Fibroblast of lung (primary cell): ENCODE measurements around the gene LINGO3. TPM values are rescaled to one million over a fixed set of nuclear protein-coding genes. Genes with fewer than 3 reads are reported as not detected.

ENCODE experiments used
- DNase-seq, 2 donors: peaks; one replicate each; pipeline versions ENCODE4 v3.0.0 to v3.0.0-alpha.2; 2010; ENCODE audit warnings: low read depth in 2 of 2
- H2AFZ ChIP-seq: 2 replicates; pipeline ENCODE4 v1.5.1; 2012; ENCODE audit warnings: low read length, control low read depth, inconsistent platforms
- H3K27ac ChIP-seq: 2 replicates; pipeline ENCODE4 v1.5.1; 2011; ENCODE audit warnings: low read length, control low read depth; ENCODE audit not compliant: insufficient read depth
- H3K27me3 ChIP-seq: 2 replicates; pipeline ENCODE4 v1.5.1; 2011; ENCODE audit warnings: mild to moderate bottlenecking, low read length; ENCODE audit not compliant: control insufficient read depth, insufficient read depth
- H3K36me3 ChIP-seq: 2 replicates; pipeline ENCODE4 v1.5.1; 2011; ENCODE audit warnings: low read length; ENCODE audit not compliant: control insufficient read depth, insufficient read depth
- H3K4me1 ChIP-seq: 2 replicates; pipeline ENCODE4 v1.5.1; 2011; ENCODE audit warnings: low read length; ENCODE audit not compliant: control insufficient read depth, insufficient read depth; ENCODE audit errors: extremely low read depth
- H3K4me2 ChIP-seq: 2 replicates; pipeline ENCODE4 v1.5.1; 2011; ENCODE audit warnings: low read length, control low read depth; ENCODE audit not compliant: insufficient read depth; ENCODE audit errors: extremely low read depth
- H3K4me3 ChIP-seq, 4 experiments: fragments of 200-600 bp in 1 of 4; sonication (generic) in 1 of 4; replicated peaks in 1 of 4; 2 replicates each; pipeline ENCODE4 v1.5.1; 2011 to 2016; ENCODE audit warnings: low read length in 4 of 4, low read depth in 3 of 4, mild to moderate bottlenecking in 3 of 4, control low read depth in 2 of 4, inconsistent platforms in 1 of 4, mixed read lengths in 1 of 4; ENCODE audit not compliant: insufficient read depth in 1 of 4; ENCODE audit errors: control extremely low read depth in 1 of 4
- H3K79me2 ChIP-seq: 2 replicates; pipeline ENCODE4 v1.5.1; 2012; ENCODE audit warnings: mild to moderate bottlenecking, low read length, inconsistent platforms; ENCODE audit not compliant: control insufficient read depth, insufficient read depth
- H3K9ac ChIP-seq: 2 replicates; pipeline ENCODE4 v1.5.1; 2011; ENCODE audit warnings: mild to moderate bottlenecking, low read length, control low read depth; ENCODE audit not compliant: insufficient read depth
- H3K9me3 ChIP-seq: 2 replicates; pipeline ENCODE4 v1.5.1; 2012; ENCODE audit warnings: low read depth, low read length; ENCODE audit not compliant: control insufficient read depth, insufficient read depth
- H4K20me1 ChIP-seq: 2 replicates; pipeline ENCODE4 v1.5.1; 2011; ENCODE audit warnings: low read length; ENCODE audit not compliant: control insufficient read depth, insufficient read depth; ENCODE audit errors: extremely low read depth
- EZH2 ChIP-seq: IDR thresholded peaks from 2 replicates; pipeline ENCODE4 v1.5.1; 2012; ENCODE audit warnings: low read length, control low read depth, mild to moderate bottlenecking; ENCODE audit errors: missing control alignments
- polyA plus RNA-seq, 2 donors: library from polyadenylated mRNA; depleted of rRNA in 1 of 2; stranded (reverse) in 1 of 2; unstranded in 1 of 2; fragments of >200 nt; gene quantifications; 2 replicates each; pipeline ENCODE4 v1.2.1, GENCODE V29; 2011 to 2012; ENCODE audit warnings: missing spikeins in 1 of 2
- total RNA-seq: library from RNA; depleted of rRNA; stranded (reverse); fragments of >200 nt; gene quantifications from 2 replicates; pipeline ENCODE4 v1.2.1, GENCODE V29; 2014
- TF ChIP-seq, protein P1 (sequence below), 2 donors: IDR thresholded peaks in 1 of 2; conservative IDR thresholded peaks in 1 of 2; 1 replicate in 1 of 2; 2 replicates in 1 of 2; pipeline ENCODE4 v1.5.1; 2011 to 2012; ENCODE audit warnings: low read length in 2 of 2, control low read depth in 1 of 2, inconsistent platforms in 1 of 2, low read depth in 1 of 2, mild to moderate bottlenecking in 1 of 2

The LINGO3 gene
- total and polyA plus RNA-seq, 2 donors (not counting 1 experiment from before 2014, with no cell fraction given), result not detected

DNA sequence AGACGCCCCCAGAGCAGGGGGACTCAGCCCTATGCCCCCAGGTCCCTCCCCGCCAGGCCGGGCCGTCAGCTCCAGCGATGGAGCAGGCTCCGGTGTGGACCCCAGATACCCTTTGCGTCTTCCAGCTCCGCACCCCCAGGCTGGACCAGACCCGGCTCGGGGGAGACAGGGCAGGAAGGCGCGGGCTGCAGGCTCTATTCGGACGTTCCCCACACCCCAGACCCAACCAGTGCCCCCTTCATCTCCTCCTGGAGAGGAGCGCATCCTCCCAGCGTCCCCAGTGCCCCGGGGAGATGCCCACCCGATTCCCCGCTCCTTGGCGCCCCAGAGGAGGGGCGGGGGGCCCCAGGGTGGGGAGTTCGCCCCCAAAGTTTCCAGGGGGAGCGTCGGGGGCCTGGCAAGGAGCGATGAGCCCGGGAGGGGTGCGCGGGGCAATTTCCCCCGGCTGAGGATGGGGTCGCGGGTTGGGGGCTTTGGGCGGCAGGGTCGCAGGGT, 389 bp downstream of the LINGO3 start:
- Histone ChIP-seq H3K4me2 (no peak overlapping the region), H3K27me3 (peaks cover 24% of the 10 kb centered on the region)

DNA sequence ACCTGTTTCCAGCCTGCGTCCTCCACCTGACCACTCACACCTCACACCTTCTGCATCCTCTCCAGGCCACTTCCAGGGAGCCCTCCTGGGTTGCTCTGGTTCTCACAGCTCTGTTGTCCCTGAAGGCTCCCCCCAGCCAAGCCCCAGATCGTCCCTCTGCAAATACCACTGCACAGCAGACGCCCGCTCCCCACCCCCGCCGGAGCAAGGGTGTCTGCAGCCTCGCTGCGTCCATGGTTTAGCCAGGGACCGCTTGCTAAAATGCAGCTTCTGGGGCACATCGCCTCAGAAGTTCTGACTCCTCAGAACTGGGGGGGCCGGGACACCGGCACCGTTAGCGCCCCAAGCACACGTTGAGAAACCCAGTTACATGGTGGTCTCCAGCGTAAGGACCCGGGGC, 983 bp downstream of the LINGO3 start:
- no peaks in the 10 kb centered on the region for H3K79me2 ChIP-seq
- H4K20me1 ChIP-seq, result no peaks in the 10 kb centered on the region
- H3K4me1 ChIP-seq, result no peaks in the 10 kb centered on the region
- H3K4me3 ChIP-seq, result no peak overlapping the region
- H3K27ac ChIP-seq, result no peak overlapping the region
- H3K36me3 ChIP-seq, result no peaks in the 10 kb centered on the region
- TF ChIP-seq EZH2, result no peak
- TF ChIP-seq, protein P1, sequence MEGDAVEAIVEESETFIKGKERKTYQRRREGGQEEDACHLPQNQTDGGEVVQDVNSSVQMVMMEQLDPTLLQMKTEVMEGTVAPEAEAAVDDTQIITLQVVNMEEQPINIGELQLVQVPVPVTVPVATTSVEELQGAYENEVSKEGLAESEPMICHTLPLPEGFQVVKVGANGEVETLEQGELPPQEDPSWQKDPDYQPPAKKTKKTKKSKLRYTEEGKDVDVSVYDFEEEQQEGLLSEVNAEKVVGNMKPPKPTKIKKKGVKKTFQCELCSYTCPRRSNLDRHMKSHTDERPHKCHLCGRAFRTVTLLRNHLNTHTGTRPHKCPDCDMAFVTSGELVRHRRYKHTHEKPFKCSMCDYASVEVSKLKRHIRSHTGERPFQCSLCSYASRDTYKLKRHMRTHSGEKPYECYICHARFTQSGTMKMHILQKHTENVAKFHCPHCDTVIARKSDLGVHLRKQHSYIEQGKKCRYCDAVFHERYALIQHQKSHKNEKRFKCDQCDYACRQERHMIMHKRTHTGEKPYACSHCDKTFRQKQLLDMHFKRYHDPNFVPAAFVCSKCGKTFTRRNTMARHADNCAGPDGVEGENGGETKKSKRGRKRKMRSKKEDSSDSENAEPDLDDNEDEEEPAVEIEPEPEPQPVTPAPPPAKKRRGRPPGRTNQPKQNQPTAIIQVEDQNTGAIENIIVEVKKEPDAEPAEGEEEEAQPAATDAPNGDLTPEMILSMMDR (conservative IDR thresholded peaks at IDR 0.05 in 1 of 2, IDR thresholded peaks at IDR 0.05 in 1 of 2; ENCODE audit: low read depth in 1 of 2, low read length in 2 of 2), result no peak
- H3K4me2 ChIP-seq, result no peak overlapping the region
- H3K9ac ChIP-seq, result no peak overlapping the region
- H3K27me3 ChIP-seq, result peaks cover 28% of the 10 kb centered on the region
- H3K9me3 ChIP-seq, result no peaks in the 10 kb centered on the region
- no peak overlapping the region for H2AFZ ChIP-seq
- no peak for DNase-seq

More for the DNA sequence above, 389 bp downstream of the LINGO3 start:
- no peaks in the 10 kb centered on the region for H3K79me2 ChIP-seq
- H3K9ac ChIP-seq, result no peak overlapping the region
- no peaks in the 10 kb centered on the region for H3K4me1 ChIP-seq
- no peaks in the 10 kb centered on the region for H3K36me3 ChIP-seq
- no peak overlapping the region for H2AFZ ChIP-seq
- H3K4me3 ChIP-seq, result no peak overlapping the region
- H4K20me1 ChIP-seq, result no peaks in the 10 kb centered on the region
- no peaks in the 10 kb centered on the region for H3K9me3 ChIP-seq
- TF ChIP-seq, protein P1 (conservative IDR thresholded peaks at IDR 0.05 in 1 of 2, IDR thresholded peaks at IDR 0.05 in 1 of 2; ENCODE audit: low read depth in 1 of 2, low read length in 2 of 2), result no peak
- TF ChIP-seq EZH2, result peak; percentile 13
- no peak for DNase-seq
- no peak overlapping the region for H3K27ac ChIP-seq

DNA sequence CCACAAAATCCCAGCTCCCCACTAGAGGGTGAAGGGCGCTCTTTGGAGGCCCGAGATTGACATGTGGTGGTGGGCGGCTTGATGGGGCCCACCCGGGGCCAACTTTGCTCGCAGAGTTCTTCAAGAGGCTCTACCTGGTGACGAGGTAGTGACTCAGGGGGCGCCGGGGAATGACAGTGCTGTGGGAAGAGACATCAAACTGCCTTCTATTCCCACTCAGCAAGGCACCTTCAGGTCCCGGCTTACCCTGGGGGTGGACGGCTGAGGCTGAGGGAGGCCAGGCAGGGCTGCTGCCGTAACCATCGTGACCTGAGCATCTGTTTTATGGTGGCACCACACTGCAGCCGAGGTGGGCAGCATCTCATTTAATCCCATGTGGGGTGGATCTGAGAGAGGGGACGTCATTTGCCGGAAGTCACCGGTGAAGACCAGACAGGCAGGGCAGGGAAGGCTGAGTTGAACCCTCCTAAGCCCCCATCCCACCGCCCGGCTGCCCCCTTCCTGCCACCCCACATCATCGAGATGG, 1.6 kb downstream of the LINGO3 start:
- Histone ChIP-seq H3K79me2 (no peaks in the 10 kb centered on the region), H2AFZ (no peak overlapping the region), H3K4me1 (no peaks in the 10 kb centered on the region), H3K4me2 (no peak overlapping the region), H4K20me1 (no peaks in the 10 kb centered on the region), H3K27ac (no peak overlapping the region), H3K9ac (no peak overlapping the region), H3K4me3 (no peak overlapping the region), H3K36me3 (no peaks in the 10 kb centered on the region), H3K9me3 (no peaks in the 10 kb centered on the region), H3K27me3 (peaks cover 28% of the 10 kb centered on the region)
- TF ChIP-seq, protein P1 (conservative IDR thresholded peaks at IDR 0.05 in 1 of 2, IDR thresholded peaks at IDR 0.05 in 1 of 2; ENCODE audit: low read depth in 1 of 2, low read length in 2 of 2), result no peak
- TF ChIP-seq EZH2, result no peak
- DNase-seq, result no peak
